ENCODE results near the gene ASB18.

GRCh38 chr2:236254674-236255073 is 9.5 kb downstream of the ASB18 start:
- TF ChIP-seq CTCF (IDR thresholded peaks at IDR 0.05; ENCODE audit: extremely low read depth in 1 of 2, insufficient read depth in 1 of 2, low read depth in 1 of 2, low read length in 2 of 2) (no peak), POLR2A (IDR thresholded peaks at IDR 0.05; ENCODE audit: low read depth, low read length) (no peak)

Data from endothelial cell of umbilical vein (primary cell).